HG03064 (cell line): Measurements from ENCODE around the gene LCN9.
"Not testable (repeated sequence)": the region's sequence is repeated elsewhere in the genome, so short reads cannot be mapped to it uniquely, and the experiment has no call there.

ENCODE experiments used
- ATAC-seq: cut with Tn5 transposase; IDR thresholded peaks from one replicate; pipeline ENCODE4 v1.9.1; 2021; ENCODE audit warnings: low read depth; ENCODE audit not compliant: unreplicated experiment

The LCN9 gene

DNA sequence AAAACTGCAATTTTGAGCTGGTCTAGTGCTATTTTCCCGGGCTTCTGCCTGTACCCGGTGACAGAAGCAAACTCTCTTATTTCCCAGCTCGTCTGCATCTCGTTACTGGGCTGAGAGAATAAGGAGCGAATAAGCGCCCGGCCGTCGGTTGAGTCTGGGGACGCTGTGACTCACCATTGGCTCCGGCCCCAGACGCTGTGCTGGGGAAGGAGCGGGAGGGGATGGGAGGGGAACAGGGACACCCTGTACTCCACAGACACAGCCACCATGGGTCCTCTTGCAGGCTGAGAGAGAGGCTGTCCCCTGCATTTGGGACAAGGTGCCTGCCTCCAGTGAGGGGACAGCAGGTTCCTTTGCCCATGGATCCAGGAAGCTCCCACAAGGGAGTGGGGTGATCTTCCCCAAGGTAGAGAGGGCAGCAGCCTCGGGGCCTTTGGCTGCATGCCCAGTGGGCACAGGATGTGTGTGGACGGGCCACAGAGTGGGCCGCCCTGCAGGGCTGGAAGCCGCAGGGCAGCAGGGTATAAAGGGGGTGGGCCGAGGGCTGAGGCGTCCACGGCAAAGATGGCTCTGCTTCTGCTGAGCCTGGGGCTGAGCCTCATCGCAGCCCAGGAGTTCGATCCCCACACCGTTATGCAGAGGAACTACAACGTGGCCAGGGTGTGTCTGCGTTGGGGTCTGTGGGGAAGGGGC, at the start of gene LCN9:
Gene LCN9 (plus strand): TSS at position 552 of the 693 bp plus-strand sequence. CDS start 13 bp downstream, at position 565.
- no peak for ATAC-seq

DNA sequence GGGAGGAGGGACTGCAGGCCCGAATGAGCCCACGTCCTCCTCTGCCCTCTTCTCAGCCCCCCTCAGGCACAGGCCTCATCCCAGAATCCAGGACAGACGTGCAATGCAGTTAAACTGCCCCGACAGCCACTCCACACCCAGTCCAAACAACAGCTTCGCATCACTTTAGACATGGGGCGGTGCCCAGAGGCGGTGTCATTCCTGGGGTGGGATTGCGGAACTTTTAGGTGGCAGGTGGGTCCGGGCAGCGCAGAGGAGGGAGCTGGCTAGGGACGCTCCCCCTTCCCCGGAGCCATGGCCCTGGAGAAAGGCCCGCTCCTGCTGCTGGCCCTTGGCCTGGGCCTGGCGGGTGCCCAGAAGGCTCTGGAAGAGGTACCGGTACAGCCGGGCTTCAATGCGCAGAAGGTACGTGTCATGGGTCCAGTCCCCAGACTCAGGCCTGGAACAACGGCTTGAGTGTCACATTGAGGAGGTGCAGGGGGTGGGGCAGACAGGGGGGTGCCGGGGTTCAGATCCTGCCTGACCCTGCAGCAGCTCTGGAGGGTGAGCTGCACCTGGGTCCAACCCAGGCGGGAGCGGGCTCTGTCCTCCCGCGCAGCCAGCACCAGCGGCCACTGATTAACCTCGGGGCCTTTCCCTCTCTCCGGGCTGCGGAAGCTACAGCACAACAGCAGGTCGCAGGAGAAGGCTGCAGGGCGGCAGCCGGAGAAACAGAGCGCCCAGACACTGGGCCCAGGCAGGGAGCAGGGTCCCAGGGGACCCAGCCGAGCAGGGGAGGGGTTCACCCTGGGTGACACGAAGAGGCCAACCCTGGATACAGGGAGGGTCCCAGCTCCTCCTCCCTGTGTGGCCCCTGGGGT, 48.9 kb upstream of the LCN9 start:
- no peak for ATAC-seq

DNA sequence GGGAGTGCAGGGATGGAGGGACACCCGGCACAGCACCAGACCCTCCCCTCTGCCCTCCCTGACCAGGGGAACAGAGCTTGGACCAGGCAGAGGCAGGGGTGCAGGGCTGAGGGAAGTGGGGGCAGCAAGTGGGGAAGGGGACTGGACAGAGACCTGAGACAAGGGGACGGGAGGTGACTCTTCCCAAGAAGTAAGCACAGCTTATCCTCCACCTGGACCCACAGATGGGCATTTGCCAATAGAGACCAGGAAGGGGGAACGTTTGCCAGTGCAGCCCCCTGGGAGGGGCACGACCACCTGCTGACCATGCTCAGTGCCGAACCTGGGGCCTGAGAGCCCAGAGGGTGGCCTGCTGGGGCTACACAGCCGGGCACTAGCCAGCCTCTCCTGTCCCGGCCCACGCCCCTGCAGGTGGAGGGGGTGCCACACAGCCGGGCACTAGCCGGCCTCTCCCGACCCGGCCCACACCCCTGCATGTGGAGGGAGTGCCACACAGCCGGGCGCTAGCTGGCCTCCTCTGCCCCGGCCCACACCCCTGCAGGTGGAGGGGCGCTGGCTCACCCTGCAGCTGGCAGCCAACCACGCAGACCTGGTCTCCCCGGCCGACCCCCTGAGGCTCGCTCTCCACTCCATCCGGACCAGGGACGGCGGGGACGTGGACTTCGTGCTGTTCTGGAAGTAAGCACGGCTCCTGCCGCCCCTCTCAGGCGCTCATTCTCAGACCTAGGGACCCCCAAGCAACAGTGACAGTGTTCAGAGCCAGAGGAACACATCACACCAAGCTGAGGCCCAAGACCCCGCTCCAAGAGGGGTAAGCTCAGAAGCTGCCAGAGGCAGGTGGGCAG, 48.1 kb upstream of the LCN9 start:
- no peak for ATAC-seq

DNA sequence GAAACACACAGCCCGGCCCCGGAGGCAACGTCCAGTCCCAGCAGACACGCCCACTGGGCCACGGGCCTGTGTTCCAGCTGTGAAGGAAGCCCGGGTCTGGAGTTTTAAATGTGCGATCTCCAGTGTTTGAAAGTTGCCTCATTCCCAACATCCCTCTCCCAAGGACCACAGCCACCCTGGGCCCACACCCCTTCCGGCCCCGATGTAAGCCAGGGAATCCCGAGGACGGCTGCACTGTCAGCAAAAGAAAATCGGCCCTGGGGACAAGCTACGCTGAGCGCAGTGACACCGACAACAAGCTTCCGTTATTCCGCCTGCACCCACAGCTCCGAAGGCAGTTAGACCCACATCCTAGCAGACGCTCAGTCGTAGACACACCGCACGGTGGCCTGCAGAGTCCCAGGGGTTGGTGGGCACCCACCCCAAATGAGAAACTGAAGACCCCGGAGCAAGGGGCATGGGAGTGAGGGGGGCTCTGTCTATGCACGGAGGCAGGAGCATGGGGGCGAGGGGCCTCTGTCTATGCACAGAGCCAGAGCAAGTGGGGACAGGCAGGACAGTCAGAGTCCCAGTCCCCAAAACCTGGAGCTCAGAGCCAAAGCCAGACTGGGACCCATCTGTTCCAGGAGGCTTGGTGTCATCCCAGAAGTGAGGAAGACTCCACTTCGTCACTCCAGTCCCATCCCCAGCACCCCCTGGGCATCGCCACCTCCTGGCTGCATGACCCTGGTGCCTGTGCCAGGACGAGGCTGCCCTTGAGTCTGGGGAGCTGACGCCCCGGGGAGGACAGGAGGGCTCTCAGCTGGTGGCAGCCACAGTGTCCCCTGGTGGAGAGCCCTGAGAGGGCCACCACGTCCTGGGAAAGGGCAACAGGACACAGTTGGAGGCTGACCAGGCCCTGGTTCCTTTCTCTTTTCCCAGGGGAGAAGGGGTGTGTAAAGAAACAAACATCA, 47.2 kb upstream of the LCN9 start:
- no peak for ATAC-seq

GRCh38 chr9:135616619-135617537, 46.2 kb upstream of the LCN9 start:
- no peak for ATAC-seq

- no peak for ATAC-seq
Measured at GRCh38 chr9:135617538-135617900, 45.6 kb upstream of the LCN9 start.

DNA sequence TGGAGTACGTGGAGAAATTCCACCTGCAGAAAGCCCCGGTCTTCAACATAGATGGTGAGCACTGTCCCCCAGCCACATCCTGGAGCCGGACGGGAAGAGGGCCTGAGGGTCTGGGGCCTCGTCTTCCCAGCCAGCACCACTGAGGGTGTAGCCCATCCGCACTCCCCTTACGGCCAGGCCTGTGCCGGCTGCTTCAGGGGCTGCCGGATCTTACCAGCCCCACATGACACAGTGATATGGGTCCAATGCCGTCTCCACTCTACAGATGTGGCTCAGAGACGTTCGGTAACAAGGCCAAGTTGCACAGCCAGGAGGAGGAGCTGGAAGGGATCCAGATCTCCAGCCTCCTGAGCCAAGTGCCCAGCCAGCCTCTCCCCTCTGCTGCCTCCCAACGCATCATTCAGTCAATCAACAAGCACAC, 45.1 kb upstream of the LCN9 start:
- ATAC-seq, result no peak

- no peak for ATAC-seq
Measured at GRCh38 chr9:135618866-135619598, 44.1 kb upstream of the LCN9 start.

- no peak for ATAC-seq
Measured at GRCh38 chr9:135619599-135619886, 43.6 kb upstream of the LCN9 start.

DNA sequence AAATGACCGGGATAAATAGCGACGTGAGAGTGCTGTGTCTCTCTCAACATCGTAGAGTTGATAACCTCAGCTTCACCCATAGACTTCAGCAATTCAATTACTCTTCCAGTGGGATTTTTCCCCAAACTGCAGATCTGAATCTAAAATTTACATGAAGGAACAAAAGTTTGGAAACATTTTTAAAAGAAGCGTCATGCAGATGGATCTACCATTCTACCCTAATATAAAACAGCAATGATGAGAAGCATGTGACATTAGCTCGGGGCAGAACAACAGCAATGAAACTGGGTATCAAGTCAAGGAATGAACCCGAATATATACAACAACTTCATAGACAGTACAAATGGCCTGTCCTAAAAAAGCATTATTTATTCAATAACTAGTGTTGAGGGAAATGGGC, 42.6 kb upstream of the LCN9 start:
- ATAC-seq, result no peak

- ATAC-seq, result no peak
Measured at GRCh38 chr9:135622415-135623020, 40.6 kb upstream of the LCN9 start.

- no peak for ATAC-seq
Measured at GRCh38 chr9:135624282-135624681, 38.8 kb upstream of the LCN9 start.

DNA sequence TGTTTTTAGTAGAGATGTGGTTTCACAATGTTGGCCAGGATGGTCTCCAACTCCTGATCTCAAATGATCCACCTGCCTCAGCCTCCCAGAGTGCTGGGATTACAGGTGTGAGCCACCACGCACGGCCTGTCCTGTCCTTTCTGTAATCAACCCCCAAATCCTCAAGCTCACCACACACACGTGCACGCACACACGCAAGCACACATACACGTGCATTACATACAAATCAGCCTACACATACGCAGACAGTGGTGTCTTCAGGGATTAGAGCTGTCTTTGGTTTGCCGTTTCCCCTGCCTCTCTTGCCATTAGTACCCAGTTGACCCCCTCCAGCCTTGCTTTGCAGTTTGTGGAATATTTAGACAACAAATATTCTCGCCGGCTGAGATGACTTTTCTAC, 30.3 kb upstream of the LCN9 start:
- ATAC-seq, result no peak

GRCh38 chr9:135636930-135637530, 26.1 kb upstream of the LCN9 start:
- ATAC-seq, result not testable (repeated sequence)

GRCh38 chr9:135639196-135639595, 23.9 kb upstream of the LCN9 start, which contains the start of gene GLT6D1:
Gene GLT6D1 (minus strand): TSS chr9:135639540. CDS start chr9:135639187, 353 bp downstream.
- no peak for ATAC-seq

DNA sequence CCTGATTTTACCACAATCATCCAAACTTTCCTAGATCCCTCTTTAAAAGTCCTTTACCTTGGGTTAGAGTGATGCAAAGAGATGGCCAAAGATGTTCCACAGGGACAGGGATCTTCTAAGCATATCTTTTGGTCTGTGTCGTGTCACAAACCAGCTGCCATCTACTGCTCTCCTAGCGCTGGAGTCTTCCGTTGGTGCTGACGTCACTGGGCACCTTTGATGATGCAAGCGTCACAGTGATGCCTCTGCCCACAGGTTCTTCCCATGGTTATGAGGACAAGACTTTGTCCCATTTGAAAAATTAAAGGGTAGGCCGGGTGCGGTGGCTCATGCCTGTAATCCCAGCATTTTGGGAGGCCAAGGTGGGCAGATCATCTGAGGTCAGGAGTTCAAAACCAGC, 22.1 kb upstream of the LCN9 start:
- ATAC-seq, result no peak

- ATAC-seq, result no peak
Measured at GRCh38 chr9:135641745-135642144, 21.4 kb upstream of the LCN9 start.
